Uterus (tissue), 2 donors: ENCODE data around the gene FTSJ1.

ENCODE experiments used
- POLR2A ChIP-seq, 2 donors: fragments of 450-650 bp; IDR thresholded peaks; one replicate each; pipeline ENCODE4 v1.6.1; 2016; ENCODE audit warnings: antibody characterized with exemption in 2 of 2, mild to moderate bottlenecking in 1 of 2, moderate library complexity in 1 of 2
- TF ChIP-seq, protein P1 (sequence below), 4 experiments: fragments of 200-600 bp in 2 of 4; fragments of 450-650 bp in 2 of 4; sonication (generic) in 2 of 4; IDR thresholded peaks; one replicate each; pipeline ENCODE4 v1.5.1; 2016 to 2019; ENCODE audit warnings: antibody characterized with exemption in 4 of 4, mild to moderate bottlenecking in 2 of 4, moderate library complexity in 1 of 4

DNA sequence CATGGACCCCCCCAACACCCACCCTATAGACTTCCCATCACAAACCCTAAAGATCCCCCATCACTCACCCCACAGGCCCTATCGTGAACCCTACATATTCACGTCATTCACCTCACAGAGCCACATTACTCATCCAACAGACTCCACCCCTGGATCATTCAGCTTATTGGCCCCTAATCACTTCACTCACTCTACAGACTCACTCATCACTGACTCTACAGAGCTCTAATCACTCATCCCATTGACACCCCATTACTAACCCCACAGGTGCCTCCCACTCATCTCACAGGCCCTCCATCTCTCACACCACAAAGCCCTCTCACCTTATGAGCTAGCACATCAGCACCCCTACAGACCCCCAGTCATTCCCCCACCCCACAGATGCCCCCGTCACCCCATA lies 57.2 kb downstream of the FTSJ1 start:
- TF ChIP-seq, protein P1, sequence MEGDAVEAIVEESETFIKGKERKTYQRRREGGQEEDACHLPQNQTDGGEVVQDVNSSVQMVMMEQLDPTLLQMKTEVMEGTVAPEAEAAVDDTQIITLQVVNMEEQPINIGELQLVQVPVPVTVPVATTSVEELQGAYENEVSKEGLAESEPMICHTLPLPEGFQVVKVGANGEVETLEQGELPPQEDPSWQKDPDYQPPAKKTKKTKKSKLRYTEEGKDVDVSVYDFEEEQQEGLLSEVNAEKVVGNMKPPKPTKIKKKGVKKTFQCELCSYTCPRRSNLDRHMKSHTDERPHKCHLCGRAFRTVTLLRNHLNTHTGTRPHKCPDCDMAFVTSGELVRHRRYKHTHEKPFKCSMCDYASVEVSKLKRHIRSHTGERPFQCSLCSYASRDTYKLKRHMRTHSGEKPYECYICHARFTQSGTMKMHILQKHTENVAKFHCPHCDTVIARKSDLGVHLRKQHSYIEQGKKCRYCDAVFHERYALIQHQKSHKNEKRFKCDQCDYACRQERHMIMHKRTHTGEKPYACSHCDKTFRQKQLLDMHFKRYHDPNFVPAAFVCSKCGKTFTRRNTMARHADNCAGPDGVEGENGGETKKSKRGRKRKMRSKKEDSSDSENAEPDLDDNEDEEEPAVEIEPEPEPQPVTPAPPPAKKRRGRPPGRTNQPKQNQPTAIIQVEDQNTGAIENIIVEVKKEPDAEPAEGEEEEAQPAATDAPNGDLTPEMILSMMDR (IDR thresholded peaks at IDR 0.05) = no peak
- TF ChIP-seq POLR2A (IDR thresholded peaks at IDR 0.05) = no peak
